Left lung (tissue), 10 donors: ENCODE results near the gene CA11. TPM values are rescaled to one million over a fixed set of nuclear protein-coding genes. Genes with fewer than 3 reads are reported as not detected.

Source experiments
- ATAC-seq: fragments of 200-7000 bp; cut with Tn5 transposase; one replicate; pipeline ENCODE4 v1.9.1; 2020; ENCODE audit warnings: moderate library complexity
- DNase-seq, 4 donors: peaks; one replicate each; pipeline ENCODE4 v3.0.0-alpha.2; 2013 to 2020
- H3K27ac ChIP-seq, 2 donors: fragments of 200-600 bp; sonication (generic) in 1 of 2; one replicate each; pipeline versions ENCODE4 v1.5.0 to v1.8.0; 2020 to 2021
- H3K27me3 ChIP-seq, 2 donors: fragments of 200-600 bp; sonication (generic) in 1 of 2; one replicate each; pipeline versions ENCODE4 v1.5.0 to v1.8.0; 2020 to 2021
- H3K36me3 ChIP-seq, 2 donors: fragments of 200-600 bp; sonication (generic) in 1 of 2; one replicate each; pipeline versions ENCODE4 v1.5.0 to v1.8.0; 2020 to 2021
- H3K4me1 ChIP-seq, 2 donors: fragments of 200-600 bp; one replicate each; pipeline ENCODE4 v1.8.0; 2021
- H3K4me3 ChIP-seq, 2 donors: fragments of 200-600 bp; sonication (generic) in 1 of 2; one replicate each; pipeline versions ENCODE4 v1.5.0 to v1.8.0; 2020 to 2021; ENCODE audit warnings: mild to moderate bottlenecking in 1 of 2
- H3K9me3 ChIP-seq, 2 donors: fragments of 200-600 bp; sonication (generic) in 1 of 2; one replicate each; pipeline versions ENCODE4 v1.5.0 to v1.8.0; 2020 to 2021
- intact Hi-C, 2 donors: fragments of 100-400 bp; cut with DNase I; formaldehyde crosslinking; loops; one replicate each; pipeline versions ENCODE4 v1.11.2 to v1.14.2; 2022
- polyA plus RNA-seq, 6 donors: library from polyadenylated mRNA; unstranded; fragments of 120-200 nt; gene quantifications; one replicate each; pipeline ENCODE4 v1.2.1, GENCODE V29; 2013; ENCODE audit not compliant: insufficient read length in 6 of 6
- total RNA-seq, 2 donors: library from RNA; stranded (reverse); fragmentation: NEBNext Ultra II Directional; extraction: Animal tissue kit (Norgen Biotek cat#: 25700); gene quantifications; one replicate each; pipeline ENCODE4 v1.2.1, GENCODE V29; 2021
- TF ChIP-seq, protein P1 (sequence below), 2 donors: fragments of 200-600 bp; sonication (generic) in 1 of 2; IDR thresholded peaks; one replicate each; pipeline versions ENCODE4 v1.5.0 to v1.8.0; 2021; ENCODE audit warnings: antibody characterized with exemption in 2 of 2
- donor health status: DM: no; HTN: yes; CAD: no.
- donor health status: DM: no; HTN: no; CAD: no.

CA11 gene
- total and polyA plus RNA-seq, 8 donors, result 3.6 to 5.6 (median 4.5) TPM

DNA sequence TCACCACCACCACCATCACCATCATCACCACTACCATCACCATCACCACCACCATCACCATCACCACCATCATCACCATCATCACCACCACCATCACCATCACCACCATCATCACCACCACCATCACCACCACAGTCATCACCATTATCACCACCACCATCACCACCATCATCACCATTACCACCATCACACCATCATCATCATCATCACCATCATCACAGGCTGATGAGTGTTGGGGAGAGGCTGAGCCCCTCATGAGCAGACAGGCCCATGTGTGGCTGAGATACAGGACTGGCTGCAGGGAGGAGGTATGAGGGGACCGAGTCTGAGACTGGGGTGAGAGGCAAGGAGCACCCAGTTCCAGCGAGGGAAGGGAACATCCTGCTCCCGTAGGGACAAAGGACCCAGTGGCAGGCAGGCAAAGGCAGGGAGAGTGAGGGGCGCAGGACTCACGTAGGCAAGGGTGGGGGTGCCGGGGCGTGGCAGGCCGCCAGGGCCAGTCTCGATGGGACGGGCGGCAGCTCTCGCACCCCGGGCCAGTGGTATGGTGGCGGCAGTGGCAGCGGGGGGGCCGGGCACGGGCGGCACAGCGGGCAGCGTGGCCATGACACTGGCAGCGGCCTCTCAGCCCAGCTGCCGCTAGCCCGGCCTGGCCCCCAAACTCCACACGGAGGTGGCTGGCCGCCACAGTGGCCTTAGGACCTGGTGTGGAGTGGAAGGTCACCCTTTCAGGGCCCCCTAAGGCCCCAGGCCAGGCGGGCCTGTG is 24.1 kb upstream of the CA11 start:
- Histone ChIP-seq H3K36me3 (no peaks in the 10 kb centered on the region), H3K4me1 (peaks cover 0 to 6% of the 10 kb centered on the region in 2 donors), H3K4me3 (no peak overlapping the region), H3K27ac (no peak overlapping the region), H3K27me3 (no peaks in the 10 kb centered on the region), H3K9me3 (no peaks in the 10 kb centered on the region)
- DNase-seq, result peak in 1 of 4 donors; percentile 65
- no peak for ATAC-seq
- intact Hi-C loops, result no loop called here
- TF ChIP-seq, protein P1, sequence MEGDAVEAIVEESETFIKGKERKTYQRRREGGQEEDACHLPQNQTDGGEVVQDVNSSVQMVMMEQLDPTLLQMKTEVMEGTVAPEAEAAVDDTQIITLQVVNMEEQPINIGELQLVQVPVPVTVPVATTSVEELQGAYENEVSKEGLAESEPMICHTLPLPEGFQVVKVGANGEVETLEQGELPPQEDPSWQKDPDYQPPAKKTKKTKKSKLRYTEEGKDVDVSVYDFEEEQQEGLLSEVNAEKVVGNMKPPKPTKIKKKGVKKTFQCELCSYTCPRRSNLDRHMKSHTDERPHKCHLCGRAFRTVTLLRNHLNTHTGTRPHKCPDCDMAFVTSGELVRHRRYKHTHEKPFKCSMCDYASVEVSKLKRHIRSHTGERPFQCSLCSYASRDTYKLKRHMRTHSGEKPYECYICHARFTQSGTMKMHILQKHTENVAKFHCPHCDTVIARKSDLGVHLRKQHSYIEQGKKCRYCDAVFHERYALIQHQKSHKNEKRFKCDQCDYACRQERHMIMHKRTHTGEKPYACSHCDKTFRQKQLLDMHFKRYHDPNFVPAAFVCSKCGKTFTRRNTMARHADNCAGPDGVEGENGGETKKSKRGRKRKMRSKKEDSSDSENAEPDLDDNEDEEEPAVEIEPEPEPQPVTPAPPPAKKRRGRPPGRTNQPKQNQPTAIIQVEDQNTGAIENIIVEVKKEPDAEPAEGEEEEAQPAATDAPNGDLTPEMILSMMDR (IDR thresholded peaks at IDR 0.05), result no peak

DNA sequence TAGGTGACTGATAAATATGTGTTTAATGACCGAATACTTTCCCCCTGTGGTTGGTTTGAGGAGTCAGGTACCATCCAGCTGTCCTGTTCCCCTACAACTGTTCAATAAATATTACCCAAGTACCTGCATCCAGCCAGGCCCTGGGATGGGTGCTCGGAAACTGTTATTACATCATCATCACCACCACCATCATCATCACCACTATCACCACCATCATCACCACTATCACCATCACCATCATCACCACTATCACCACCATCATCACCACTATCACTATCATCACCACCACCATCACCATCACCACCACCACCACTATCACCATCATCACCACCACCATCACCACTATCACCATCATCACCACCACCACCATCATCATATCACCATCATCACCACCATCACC is 22.8 kb upstream of the CA11 start:
- H3K4me1 ChIP-seq, result no peaks in the 10 kb centered on the region
- TF ChIP-seq, protein P1 (IDR thresholded peaks at IDR 0.05), result no peak
- no peak for ATAC-seq
- no peak for DNase-seq
- H3K9me3 ChIP-seq, result no peaks in the 10 kb centered on the region
- no peaks in the 10 kb centered on the region for H3K27me3 ChIP-seq
- no peak overlapping the region for H3K4me3 ChIP-seq
- intact Hi-C loops, result no loop called here
- H3K36me3 ChIP-seq, result no peaks in the 10 kb centered on the region
- no peak overlapping the region for H3K27ac ChIP-seq

DNA sequence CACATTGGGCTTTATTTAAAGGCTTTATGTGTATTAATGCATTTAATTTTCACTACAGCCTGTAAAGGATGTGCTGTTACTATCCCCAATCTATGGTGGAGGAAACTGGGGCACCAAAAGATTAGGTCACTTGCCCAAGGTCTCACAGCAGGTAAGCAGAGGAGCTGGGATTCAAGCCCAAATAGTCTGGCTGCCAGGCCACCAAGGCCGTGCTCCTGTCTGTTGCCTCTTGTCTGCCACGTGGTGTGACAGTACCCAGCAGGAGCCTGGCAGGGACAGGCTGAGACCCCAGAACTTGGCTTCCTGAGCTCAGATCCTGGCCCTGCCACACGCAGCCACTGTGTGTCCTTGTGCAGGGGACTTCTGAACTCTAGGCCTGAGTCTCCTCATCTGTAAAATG is 22.3 kb upstream of the CA11 start:
- no peak overlapping the region for H3K4me3 ChIP-seq
- no peaks in the 10 kb centered on the region for H3K4me1 ChIP-seq
- no peaks in the 10 kb centered on the region for H3K27me3 ChIP-seq
- DNase-seq, result no peak
- H3K27ac ChIP-seq, result no peak overlapping the region
- no peak for ATAC-seq
- intact Hi-C loops, result no loop called here
- H3K36me3 ChIP-seq, result no peaks in the 10 kb centered on the region
- H3K9me3 ChIP-seq, result no peaks in the 10 kb centered on the region
- TF ChIP-seq, protein P1 (IDR thresholded peaks at IDR 0.05), result no peak

DNA sequence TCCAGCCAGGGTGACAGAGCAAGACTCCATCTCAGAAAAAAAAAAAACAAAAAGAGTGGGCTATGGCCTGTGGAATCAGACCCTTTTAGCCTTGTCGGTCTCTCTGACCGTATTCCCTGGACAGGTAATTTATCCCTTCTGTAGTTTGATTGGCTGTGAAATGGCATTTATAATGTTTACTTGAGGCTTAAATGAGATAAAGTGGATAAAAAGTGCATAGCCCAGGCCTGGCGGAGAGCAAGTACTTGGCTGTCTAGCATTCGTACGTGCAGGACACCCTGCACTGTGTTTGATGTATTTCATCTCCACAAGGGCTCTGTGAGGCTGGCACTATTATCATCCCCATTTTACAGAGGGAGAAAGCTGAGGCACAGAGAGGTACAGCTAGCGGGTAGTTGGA is 19.8 kb upstream of the CA11 start:
- DNase-seq (no peak), ATAC-seq (no peak)
- Histone ChIP-seq H3K36me3 (no peaks in the 10 kb centered on the region), H3K27me3 (no peaks in the 10 kb centered on the region), H3K4me1 (peaks cover 2 to 6% of the 10 kb centered on the region in 2 donors), H3K4me3 (no peak overlapping the region), H3K27ac (no peak overlapping the region), H3K9me3 (no peaks in the 10 kb centered on the region)
- TF ChIP-seq, protein P1 (IDR thresholded peaks at IDR 0.05), result no peak
- intact Hi-C loops, result no loop called here

DNA sequence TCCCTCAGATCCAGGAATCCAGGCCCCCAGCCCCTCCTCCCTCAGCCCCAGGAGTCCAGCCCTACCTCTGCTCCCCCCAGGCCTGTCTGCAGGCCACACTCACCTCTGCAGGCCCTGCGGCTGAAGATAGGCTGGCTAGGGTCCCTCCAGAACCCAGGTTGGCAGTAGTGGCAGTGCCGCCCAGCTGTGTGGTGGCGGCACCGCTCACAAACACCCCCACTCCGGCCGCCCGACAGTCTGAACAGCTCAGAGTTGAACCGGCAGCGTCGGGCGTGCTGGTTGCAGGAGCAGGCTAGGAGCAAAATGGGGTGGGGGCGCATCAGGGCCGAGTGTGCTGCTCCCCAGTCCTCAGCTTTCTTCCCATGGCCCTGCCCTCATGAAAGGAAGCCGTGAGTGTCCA is 18.5 kb upstream of the CA11 start:
- H3K36me3 ChIP-seq, result no peaks in the 10 kb centered on the region
- TF ChIP-seq, protein P1 (IDR thresholded peaks at IDR 0.05), result no peak
- no peak overlapping the region for H3K4me3 ChIP-seq
- peaks cover 5 to 13% of the 10 kb centered on the region in 2 donors for H3K4me1 ChIP-seq
- intact Hi-C loops, result no loop called here
- ATAC-seq, result no peak
- peak in 1 of 4 donors; percentile 73 for DNase-seq
- H3K9me3 ChIP-seq, result no peaks in the 10 kb centered on the region
- H3K27ac ChIP-seq, result no peak overlapping the region
- no peaks in the 10 kb centered on the region for H3K27me3 ChIP-seq
